Activated CD4-positive, alpha-beta T cell treated with anti-CD3 and anti-CD28 coated beads, Interleukin-2, amount 50 U/mL, for 4 hours (primary cell): ENCODE results near the gene RNF181.
"Not testable (repeated sequence)": the region's sequence is repeated elsewhere in the genome, so short reads cannot be mapped to it uniquely, and the experiment has no call there.

Source experiments
- DNase-seq, 2 experiments: peaks; one replicate each; pipeline ENCODE4 v3.0.0-alpha.2; 2020

The RNF181 gene

GRCh38 chr2:85597241-85597640 is 1.7 kb downstream of the RNF181 start:
- DNase-seq: no peak

- DNase-seq: no peak
These were observed 3.2 kb downstream of the RNF181 start for GRCh38 chr2:85598594-85599340.

DNA sequence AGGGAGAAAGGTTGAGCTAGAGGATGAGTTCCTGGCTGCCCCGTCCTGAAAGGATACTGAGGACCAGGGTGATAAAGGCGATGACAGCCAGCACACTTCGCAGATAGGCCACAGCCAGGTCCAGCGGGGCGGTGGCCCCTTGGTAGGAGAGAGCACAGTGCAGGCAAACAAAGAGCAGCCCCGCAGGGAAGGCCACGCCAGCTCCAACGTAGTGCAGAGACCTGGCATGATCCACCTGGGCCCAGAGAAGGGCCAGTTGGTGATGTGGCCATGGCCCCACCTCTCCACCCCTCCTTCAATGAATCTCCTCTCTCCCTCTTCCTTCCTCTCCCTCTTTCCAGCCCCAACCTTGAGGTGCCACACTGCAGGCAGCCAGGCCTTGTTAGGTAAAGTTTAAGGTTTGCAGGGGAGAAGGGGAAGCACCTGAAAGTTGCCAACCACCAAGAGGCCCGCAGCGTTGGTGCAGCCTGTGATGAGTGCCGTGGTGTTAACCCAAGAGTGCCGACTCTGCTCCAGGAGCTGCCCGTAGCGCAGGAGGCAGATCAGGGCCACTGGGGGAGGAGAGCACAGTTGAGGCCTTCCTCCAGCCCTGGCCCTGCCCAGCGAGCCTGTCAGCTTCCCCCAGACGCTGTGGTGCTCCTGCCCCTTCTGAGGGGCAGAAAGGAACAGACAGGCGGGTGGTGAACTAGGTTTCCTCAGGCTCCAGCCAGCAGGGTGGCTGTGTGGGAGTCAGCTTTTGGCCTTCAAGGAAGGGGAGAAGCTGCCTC is 4.1 kb downstream of the RNF181 start:
- no peak for DNase-seq

- DNase-seq: no peak
These were observed 4.7 kb downstream of the RNF181 start for GRCh38 chr2:85600235-85600575.

- no peak for DNase-seq
These were observed 5.6 kb downstream of the RNF181 start for GRCh38 chr2:85600951-85601770.

- DNase-seq: no peak
These were observed 6.4 kb downstream of the RNF181 start for GRCh38 chr2:85601771-85602475.

- DNase-seq: peak; percentile 77 to 79
These were observed 7.1 kb downstream of the RNF181 start, which contains the start of gene TMEM150A for GRCh38 chr2:85602476-85603234. Gene TMEM150A, minus strand, starts transcription at chr2:85602698. Its CDS starts 750 bp downstream, at chr2:85601948.

- not testable (repeated sequence) for DNase-seq
These were observed 8.5 kb downstream of the RNF181 start for GRCh38 chr2:85604133-85604444.

GRCh38 chr2:85604568-85605339 is 9.2 kb downstream of the RNF181 start:
- DNase-seq: no peak

- DNase-seq: no peak
These were observed 10.0 kb downstream of the RNF181 start for GRCh38 chr2:85605406-85606115.

DNA sequence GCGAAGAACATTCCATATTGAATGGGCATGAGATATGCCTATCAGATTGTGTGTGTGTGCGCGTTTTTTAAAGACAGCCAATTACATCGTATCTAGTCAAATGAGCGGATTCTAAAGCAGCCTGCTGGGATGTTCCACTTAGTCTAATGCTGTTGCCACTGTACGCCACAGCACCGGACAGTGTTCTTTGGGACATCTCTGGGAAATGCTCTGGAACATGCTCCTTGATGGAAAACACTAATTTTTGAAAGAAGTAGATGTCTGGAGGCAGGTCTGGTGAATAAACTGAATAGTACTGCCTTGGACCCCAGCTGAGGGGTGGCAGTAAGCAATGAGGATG is 10.5 kb downstream of the RNF181 start:
- DNase-seq: no peak

DNA sequence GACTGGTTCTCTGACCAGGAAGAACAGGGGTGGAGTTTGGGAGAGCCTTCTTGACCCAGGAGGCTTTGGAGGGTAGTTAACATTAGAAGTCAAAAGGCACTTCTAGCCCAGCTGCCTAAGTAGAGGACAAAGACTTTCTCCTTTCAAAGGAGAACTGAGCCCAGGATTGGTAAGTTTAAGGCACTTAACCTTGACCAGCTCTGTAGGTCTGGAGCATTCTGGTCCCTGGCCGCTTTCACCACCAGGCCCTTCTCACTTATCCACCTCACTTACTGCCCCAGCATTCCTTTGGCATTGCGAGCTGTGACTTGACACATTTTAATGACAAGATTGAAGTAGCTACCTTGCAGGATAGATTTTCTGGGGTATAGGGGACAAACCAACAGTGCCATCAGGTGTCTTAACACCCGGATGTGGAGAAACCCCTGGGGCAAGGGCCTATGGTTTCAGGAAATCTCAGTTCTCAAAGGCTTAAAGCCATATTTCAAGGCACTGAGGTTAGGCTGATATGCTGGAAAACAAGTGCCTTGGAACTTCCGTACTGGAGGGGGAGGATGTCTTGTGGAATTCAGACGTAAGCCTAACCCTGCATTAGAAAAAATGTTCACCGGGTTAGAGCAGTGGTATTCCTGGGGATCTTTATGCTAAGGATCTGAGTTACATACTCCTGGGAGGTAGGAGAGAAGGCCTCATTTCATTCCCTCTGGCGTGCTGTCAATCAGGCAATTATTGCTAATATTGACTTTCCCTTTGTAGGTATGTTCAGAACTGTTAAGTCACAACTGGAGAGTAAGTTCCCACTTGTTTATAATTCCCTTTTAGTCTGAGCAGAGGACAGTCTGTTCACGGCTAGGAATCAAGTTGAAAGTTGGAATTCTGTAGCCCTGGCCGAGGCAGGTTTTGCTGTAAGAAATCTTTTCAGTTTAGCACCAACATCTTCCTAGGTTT is 12.0 kb downstream of the RNF181 start:
- DNase-seq: no peak

GRCh38 chr2:85611217-85611704 is 15.7 kb downstream of the RNF181 start:
- DNase-seq: no peak

DNA sequence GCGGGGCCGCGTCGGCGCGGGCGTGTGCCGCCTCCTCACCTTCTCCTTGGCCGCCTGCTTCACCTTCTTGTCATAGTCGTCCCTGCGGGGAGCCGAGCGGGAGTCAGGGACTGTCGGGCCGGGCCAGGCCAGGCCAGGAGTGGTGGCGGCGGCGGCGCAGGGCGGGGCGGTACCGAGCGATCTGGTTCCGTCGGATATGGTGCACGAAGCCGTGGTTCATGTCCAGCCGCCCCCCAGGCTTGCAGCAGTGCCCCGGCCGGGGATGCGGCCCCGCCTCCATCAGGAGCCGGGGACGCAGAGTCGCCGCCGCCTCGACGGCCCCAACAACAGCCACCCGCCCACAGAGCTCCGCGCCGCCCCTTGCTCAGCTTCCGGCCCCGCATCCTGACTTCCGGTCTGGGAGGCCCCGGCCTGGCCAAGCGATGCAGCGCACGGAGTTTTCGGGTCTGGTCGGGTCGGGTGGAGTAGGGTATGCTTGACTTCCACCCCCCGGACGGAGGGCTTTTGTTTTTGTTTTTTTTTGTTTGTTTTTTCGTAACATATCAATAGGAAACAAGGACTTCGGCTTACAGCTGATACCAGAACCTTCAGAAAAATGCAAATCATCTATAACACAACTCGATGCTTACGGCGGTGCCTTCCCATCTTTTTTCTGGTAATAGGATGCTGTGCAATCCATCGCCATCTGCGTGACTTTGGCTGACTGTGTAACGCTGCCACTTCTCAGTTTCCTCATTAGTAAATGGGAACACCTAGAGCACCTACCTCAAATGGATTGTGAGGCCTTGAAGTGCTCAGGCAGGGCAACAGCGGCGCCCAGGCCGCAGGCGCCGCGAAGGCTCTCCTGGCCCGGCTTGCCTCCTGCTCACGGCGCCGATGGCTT is 16.4 kb downstream of the RNF181 start, which contains the start of gene C2orf68:
Gene C2orf68, minus strand, starts transcription at position 362 of the 883 bp plus-strand sequence. Its CDS starts 82 bp downstream, at position 280.
- peak; percentile 68 to 70 for DNase-seq

DNA sequence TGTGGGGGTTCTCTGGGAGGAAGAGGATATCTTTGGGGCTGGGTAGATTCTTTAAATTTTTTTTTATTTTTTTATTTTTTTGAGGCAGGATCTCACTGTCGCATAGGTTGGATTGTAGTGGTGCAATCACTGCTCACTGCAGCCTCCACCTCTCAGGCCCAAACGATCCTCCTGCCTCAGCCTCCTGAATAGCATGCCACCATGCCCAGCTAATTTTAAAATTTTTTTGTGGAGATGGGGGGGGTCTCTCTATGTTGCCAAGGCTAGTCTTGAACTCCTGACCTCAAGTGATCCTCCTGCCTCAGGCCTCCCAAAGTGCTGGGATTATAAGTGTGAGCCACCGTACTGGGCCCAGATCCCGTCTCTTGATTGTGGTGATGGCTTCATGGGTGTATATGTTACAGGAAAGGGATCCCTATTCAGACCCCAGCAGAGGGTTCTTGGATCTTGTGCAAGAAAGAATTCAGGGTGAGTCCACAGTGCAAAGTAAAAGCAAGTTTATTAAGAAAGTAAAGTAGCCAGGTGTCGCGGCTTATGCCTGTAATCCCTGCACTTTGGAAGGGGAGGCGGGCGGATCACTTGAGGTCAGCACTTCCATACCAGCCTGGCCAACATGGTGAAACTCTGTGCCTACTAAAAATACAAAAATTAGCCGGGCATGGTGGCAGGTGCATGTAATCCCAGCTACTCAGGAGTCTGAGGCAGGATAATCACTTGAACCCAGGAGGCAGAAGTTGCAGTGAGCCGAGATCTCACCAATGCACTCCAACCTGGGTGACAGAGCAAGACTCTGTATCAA is 18.4 kb downstream of the RNF181 start:
- DNase-seq: no peak

GRCh38 chr2:85614757-85615156 is 19.2 kb downstream of the RNF181 start:
- not testable (repeated sequence) for DNase-seq

DNA sequence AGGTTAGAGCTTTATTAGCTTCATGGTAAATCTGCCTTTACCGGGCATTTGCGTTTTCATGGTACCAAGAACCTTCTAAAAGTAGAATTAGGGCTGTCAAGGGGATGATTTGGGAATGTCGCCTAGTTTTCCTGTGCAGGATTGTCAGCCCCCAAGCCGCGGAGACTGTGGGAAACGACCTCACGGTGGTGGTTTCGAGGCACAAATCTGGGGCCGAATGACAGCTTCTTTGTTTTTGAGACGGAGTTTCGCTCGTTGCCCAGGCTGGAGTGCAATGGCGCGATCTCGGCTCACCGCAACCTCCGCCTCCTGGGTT is 19.8 kb downstream of the RNF181 start:
- DNase-seq: no peak
